Right ventricle myocardium inferior (tissue), 1 donor: ENCODE measurements around the gene KIF21A. TPM values are rescaled to one million over a fixed set of nuclear protein-coding genes. Genes with fewer than 3 reads are reported as not detected.

Source experiments
- total RNA-seq: library from RNA; stranded (reverse); fragmentation: NEBNext Ultra II Directional; extraction: Animal tissue kit (Norgen Biotek cat#: 25700); gene quantifications from one replicate; pipeline ENCODE4 v1.2.1, GENCODE V29; 2021
- donor health status: DM: no; HTN: yes; CAD: no; lungs with severe emphysema.

Gene KIF21A
- total RNA-seq, 1 donor from 2014 or later = 57.9 TPM

Other genes starting within 250 kb of the KIF21A start
- gene ABCD2, start 176.7 kb upstream of the KIF21A start, total RNA-seq = 9.4 TPM